ENCODE results near the gene CCDC38. TPM values are rescaled to one million over a fixed set of nuclear protein-coding genes. Genes with fewer than 3 reads are reported as not detected.
"Not testable (repeated sequence)": the region's sequence is repeated elsewhere in the genome, so short reads cannot be mapped to it uniquely, and the experiment has no call there.

CCDC38 gene
- total RNA-seq, 2 experiments from 2014 or later, result 0.24 TPM; not detected in 1

DNA sequence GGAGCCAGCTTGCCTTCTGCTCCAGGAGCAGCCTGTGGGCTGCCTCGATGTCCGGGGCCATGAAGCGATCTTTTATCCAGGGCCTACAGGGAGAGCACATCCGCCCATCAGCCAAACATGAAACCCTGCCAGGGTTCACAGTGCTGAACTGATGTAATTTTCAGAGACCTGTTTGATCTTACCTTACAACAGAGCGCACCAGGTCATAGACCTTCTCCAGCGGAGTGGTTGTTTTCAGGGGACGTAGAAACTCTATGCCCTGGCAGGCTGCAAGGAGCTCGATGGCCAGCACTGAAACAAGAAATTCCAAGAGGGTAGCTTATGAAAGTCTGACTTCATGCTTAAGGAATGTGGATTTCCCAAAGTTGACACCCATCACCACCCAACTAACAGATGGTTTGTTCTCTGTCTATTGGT, 34.0 kb upstream of the CCDC38 start:
- no peaks in the 10 kb centered on the region for H3K27me3 Mint-ChIP-seq
- no peak overlapping the region for H3K4me3 Mint-ChIP-seq
- no peaks in the 10 kb centered on the region for H3K4me1 Mint-ChIP-seq (ENCODE audit: low read depth)
- ChIA-PET POLR2A (no interaction called here), CTCF (no interaction called here)
- DNase-seq, result no peak
- H3K9me3 Mint-ChIP-seq, result no peaks in the 10 kb centered on the region
- H3K27ac Mint-ChIP-seq, result no peak overlapping the region
- intact Hi-C loops (cut with micrococcal nuclease), result no loop called here
- H3K36me3 Mint-ChIP-seq, result no peaks in the 10 kb centered on the region

DNA sequence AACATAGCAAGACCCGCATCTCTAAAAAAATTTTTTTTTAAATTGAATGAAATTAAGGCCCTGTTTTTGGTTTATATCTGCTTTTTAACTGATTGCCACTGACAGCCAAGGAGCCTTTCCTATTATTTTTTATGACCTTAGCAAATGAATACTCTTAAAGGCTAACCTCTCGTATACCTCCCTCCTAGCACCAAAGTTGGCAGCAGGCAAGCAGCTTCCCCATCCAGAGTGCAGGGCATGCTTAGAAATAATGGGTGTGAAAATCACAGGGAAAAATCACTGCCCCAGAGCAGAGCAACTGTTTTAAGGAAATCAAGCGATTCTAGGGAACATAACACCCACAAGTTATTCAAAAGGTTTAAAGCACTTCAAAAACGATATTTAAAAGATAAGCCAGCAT, 33.1 kb upstream of the CCDC38 start:
- Mint-ChIP-seq H3K4me1 (ENCODE audit: low read depth) (no peaks in the 10 kb centered on the region), H3K9me3 (no peaks in the 10 kb centered on the region), H3K27ac (no peak overlapping the region), H3K27me3 (no peaks in the 10 kb centered on the region), H3K36me3 (no peaks in the 10 kb centered on the region), H3K4me3 (no peak overlapping the region)
- DNase-seq, result no peak
- intact Hi-C loops (cut with micrococcal nuclease), result no loop called here
- POLR2A ChIA-PET, result no interaction called here
- CTCF ChIA-PET, result no interaction called here

- POLR2A ChIA-PET, result no interaction called here
- DNase-seq, result no peak
- intact Hi-C loops (cut with micrococcal nuclease), result no loop called here
- no peak overlapping the region for H3K27ac Mint-ChIP-seq
- H3K36me3 Mint-ChIP-seq, result no peaks in the 10 kb centered on the region
- no peaks in the 10 kb centered on the region for H3K9me3 Mint-ChIP-seq
- H3K27me3 Mint-ChIP-seq, result no peaks in the 10 kb centered on the region
- CTCF ChIA-PET, result no interaction called here
- no peak overlapping the region for H3K4me3 Mint-ChIP-seq
- H3K4me1 Mint-ChIP-seq (ENCODE audit: low read depth), result no peaks in the 10 kb centered on the region
Observed at GRCh38 chr12:95974358-95974757, 31.9 kb upstream of the CCDC38 start.

GRCh38 chr12:95972832-95973456, 30.5 kb upstream of the CCDC38 start:
- ChIA-PET POLR2A (no interaction called here), CTCF (no interaction called here)
- Mint-ChIP-seq H3K4me1 (ENCODE audit: low read depth) (no peaks in the 10 kb centered on the region), H3K27me3 (no peaks in the 10 kb centered on the region), H3K27ac (no peak overlapping the region), H3K9me3 (no peaks in the 10 kb centered on the region), H3K4me3 (no peak overlapping the region), H3K36me3 (no peaks in the 10 kb centered on the region)
- DNase-seq, result no peak
- intact Hi-C loops (cut with micrococcal nuclease), result no loop called here

GRCh38 chr12:95970905-95971304, 28.5 kb upstream of the CCDC38 start:
- Mint-ChIP-seq H3K4me3 (no peak overlapping the region), H3K4me1 (ENCODE audit: low read depth) (no peaks in the 10 kb centered on the region), H3K27me3 (no peaks in the 10 kb centered on the region), H3K27ac (no peak overlapping the region), H3K9me3 (no peaks in the 10 kb centered on the region), H3K36me3 (peaks cover 1% of the 10 kb centered on the region)
- DNase-seq, result no peak
- POLR2A ChIA-PET, result no interaction called here
- CTCF ChIA-PET, result no interaction called here
- intact Hi-C loops (cut with micrococcal nuclease), result no loop called here

GRCh38 chr12:95969116-95969515, 26.7 kb upstream of the CCDC38 start:
- H3K9me3 Mint-ChIP-seq; intact Hi-C loops (cut with micrococcal nuclease); DNase-seq; H3K27me3 Mint-ChIP-seq; H3K36me3 Mint-ChIP-seq; H3K27ac Mint-ChIP-seq; CTCF ChIA-PET; POLR2A ChIA-PET; H3K4me1 Mint-ChIP-seq (ENCODE audit: low read depth); H3K4me3 Mint-ChIP-seq: not testable (repeated sequence)

GRCh38 chr12:95967301-95967700, 24.9 kb upstream of the CCDC38 start:
- H3K36me3 Mint-ChIP-seq, result peaks cover 1% of the 10 kb centered on the region
- CTCF ChIA-PET, result no interaction called here
- POLR2A ChIA-PET, result no interaction called here
- no peaks in the 10 kb centered on the region for H3K27me3 Mint-ChIP-seq
- intact Hi-C loops (cut with micrococcal nuclease), result no loop called here
- DNase-seq, result no peak
- H3K4me1 Mint-ChIP-seq (ENCODE audit: low read depth), result no peaks in the 10 kb centered on the region
- no peaks in the 10 kb centered on the region for H3K9me3 Mint-ChIP-seq
- H3K4me3 Mint-ChIP-seq, result no peak overlapping the region
- H3K27ac Mint-ChIP-seq, result no peak overlapping the region

- POLR2A ChIA-PET, result no interaction called here
- Mint-ChIP-seq H3K27ac (no peak overlapping the region), H3K27me3 (no peaks in the 10 kb centered on the region), H3K36me3 (peaks cover 1% of the 10 kb centered on the region), H3K9me3 (no peaks in the 10 kb centered on the region), H3K4me1 (ENCODE audit: low read depth) (no peaks in the 10 kb centered on the region), H3K4me3 (no peak overlapping the region)
- no peak for DNase-seq
- intact Hi-C loops (cut with micrococcal nuclease), result no loop called here
- CTCF ChIA-PET, result interaction anchor here (1.1 to 1.4 kb wide), 2 partner anchors 24 to 48 kb away, joined by 3 read pairs; partner anchors contain the start of gene CCDC38
Observed at GRCh38 chr12:95966287-95966870, 24.0 kb upstream of the CCDC38 start.

- Mint-ChIP-seq H3K27ac (no peak overlapping the region), H3K27me3 (no peaks in the 10 kb centered on the region), H3K4me3 (no peak overlapping the region), H3K36me3 (peaks cover 1% of the 10 kb centered on the region), H3K4me1 (ENCODE audit: low read depth) (no peaks in the 10 kb centered on the region), H3K9me3 (no peaks in the 10 kb centered on the region)
- no peak for DNase-seq
- intact Hi-C loops (cut with micrococcal nuclease), result no loop called here
- ChIA-PET CTCF (interaction anchor here (0.8 kb wide), 1 partner anchor 35 kb away, joined by 3 read pairs; no protein-coding TSS in a partner anchor), POLR2A (no interaction called here)
Observed at GRCh38 chr12:95963096-95963495, 20.7 kb upstream of the CCDC38 start.

GRCh38 chr12:95962222-95962621, 19.8 kb upstream of the CCDC38 start:
- intact Hi-C loops (cut with micrococcal nuclease), result no loop called here
- Mint-ChIP-seq H3K9me3 (no peaks in the 10 kb centered on the region), H3K27ac (no peak overlapping the region), H3K4me3 (no peak overlapping the region), H3K27me3 (no peaks in the 10 kb centered on the region), H3K36me3 (peaks cover 1% of the 10 kb centered on the region), H3K4me1 (ENCODE audit: low read depth) (no peaks in the 10 kb centered on the region)
- DNase-seq, result no peak
- CTCF ChIA-PET, result interaction anchor here (1.7 kb wide), 1 partner anchor 44 kb away, joined by 5 read pairs; no protein-coding TSS in a partner anchor
- POLR2A ChIA-PET, result no interaction called here

DNA sequence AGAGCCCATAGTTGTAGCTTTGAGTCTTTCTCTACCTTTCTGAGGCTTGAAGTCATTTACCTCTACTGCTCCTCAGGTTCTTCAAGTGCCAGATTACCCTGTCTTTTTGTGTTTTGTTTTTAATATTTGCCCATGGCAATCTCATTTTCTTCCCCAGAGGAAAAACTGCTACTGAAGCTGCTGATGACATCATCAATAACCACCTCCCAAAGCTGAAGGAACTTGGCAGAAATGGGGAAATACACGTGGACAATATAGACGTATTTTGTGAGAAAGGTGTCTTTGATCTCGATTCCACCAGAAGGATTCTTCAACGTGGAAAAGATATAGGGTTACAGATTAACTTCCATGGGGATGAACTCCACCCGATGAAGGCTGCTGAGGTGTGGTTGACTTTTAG, 17.8 kb upstream of the CCDC38 start:
- ChIA-PET POLR2A (no interaction called here), CTCF (interaction anchor here (1.7 to 2.4 kb wide), 2 partner anchors 41 to 42 kb away, joined by 5 to 11 read pairs; no protein-coding TSS in a partner anchor)
- no peak for DNase-seq
- no peaks in the 10 kb centered on the region for H3K27me3 Mint-ChIP-seq
- no peaks in the 10 kb centered on the region for H3K4me1 Mint-ChIP-seq (ENCODE audit: low read depth)
- no peaks in the 10 kb centered on the region for H3K36me3 Mint-ChIP-seq
- no peaks in the 10 kb centered on the region for H3K9me3 Mint-ChIP-seq
- H3K4me3 Mint-ChIP-seq, result no peak overlapping the region
- no peak overlapping the region for H3K27ac Mint-ChIP-seq
- intact Hi-C loops (cut with micrococcal nuclease), result no loop called here

DNA sequence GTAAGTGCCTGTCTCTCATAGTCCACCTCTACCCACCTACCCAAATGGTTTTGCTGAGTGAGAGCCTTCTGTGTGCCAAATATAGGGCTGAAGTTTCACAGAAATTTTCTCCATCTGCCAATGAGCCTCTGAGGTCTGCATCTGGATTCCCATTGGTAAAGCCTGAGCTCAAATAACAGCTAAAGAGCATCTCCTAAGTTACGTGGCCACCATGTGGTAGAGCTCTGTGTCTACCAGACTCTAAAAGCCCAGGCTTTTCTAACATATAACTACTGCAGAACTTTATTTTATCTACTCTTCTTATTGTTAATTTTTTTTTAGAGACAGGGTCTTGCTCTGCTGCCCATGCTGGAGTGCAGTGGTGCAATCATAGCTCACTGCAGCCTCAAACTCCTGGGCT, 16.7 kb upstream of the CCDC38 start:
- Mint-ChIP-seq H3K4me1 (ENCODE audit: low read depth) (no peaks in the 10 kb centered on the region), H3K36me3 (no peaks in the 10 kb centered on the region), H3K4me3 (no peak overlapping the region), H3K27me3 (no peaks in the 10 kb centered on the region), H3K27ac (no peak overlapping the region), H3K9me3 (no peaks in the 10 kb centered on the region)
- DNase-seq, result no peak
- intact Hi-C loops (cut with micrococcal nuclease), result no loop called here
- POLR2A ChIA-PET, result no interaction called here
- CTCF ChIA-PET, result interaction anchor here (0.6 to 2.4 kb wide), 4 partner anchors 40 to 453 kb away, joined by 3 to 11 read pairs (median 4); no protein-coding TSS in a partner anchor

GRCh38 chr12:95956557-95957145, 14.2 kb upstream of the CCDC38 start:
- no peak for DNase-seq
- ChIA-PET CTCF (interaction anchor here (1.4 kb wide), 1 partner anchor 14 kb away, joined by 3 read pairs; the partner anchor contains the start of gene CCDC38), POLR2A (no interaction called here)
- H3K36me3 Mint-ChIP-seq, result no peaks in the 10 kb centered on the region
- no peak overlapping the region for H3K27ac Mint-ChIP-seq
- no peaks in the 10 kb centered on the region for H3K4me1 Mint-ChIP-seq (ENCODE audit: low read depth)
- no peaks in the 10 kb centered on the region for H3K27me3 Mint-ChIP-seq
- no peak overlapping the region for H3K4me3 Mint-ChIP-seq
- H3K9me3 Mint-ChIP-seq, result no peaks in the 10 kb centered on the region
- intact Hi-C loops (cut with micrococcal nuclease), result no loop called here
